PC-3 (cell line): ENCODE measurements around the gene CCDC174.

ENCODE experiments used
- CTCF ChIP-seq: fragments of 300-600 bp; sonication (generic); conservative IDR thresholded peaks from 2 replicates; pipeline ENCODE4 v1.5.1; 2017; ENCODE audit warnings: antibody characterized with exemption, low read depth, mild to moderate bottlenecking, low read length
- EZH2 ChIP-seq: fragments of 300-600 bp; sonication (generic); IDR thresholded peaks from one replicate; pipeline ENCODE4 v1.6.1; 2017; ENCODE audit warnings: antibody characterized with exemption, mild to moderate bottlenecking, low read length; ENCODE audit not compliant: unreplicated experiment
- EZH2phosphoT487 ChIP-seq: fragments of 300-600 bp; sonication (generic); IDR thresholded peaks from 2 replicates; pipeline ENCODE4 v1.6.1; 2018; ENCODE audit warnings: mild to moderate bottlenecking, antibody characterized with exemption, low read length, borderline replicate concordance

GRCh38 chr3:14646589-14647413 is 4.8 kb upstream of the CCDC174 start:
- TF ChIP-seq CTCF = no peak; the same call in 1 of the 2 replicates
- TF ChIP-seq EZH2 = no peak
- no peak for TF ChIP-seq EZH2phosphoT487
